Measurements from ENCODE around the gene TMEM245. TPM values are rescaled to one million over a fixed set of nuclear protein-coding genes. Genes with fewer than 3 reads are reported as not detected.
A peak's percentile ranks its signal among the peaks of the same experiment; 100 is the strongest.

Gene TMEM245
- total and polyA plus RNA-seq, 2 of the 13 experiments (the other 11 are each of a cell fraction or from before 2014, with no cell fraction given) = 53.5 to 55.4 TPM

DNA sequence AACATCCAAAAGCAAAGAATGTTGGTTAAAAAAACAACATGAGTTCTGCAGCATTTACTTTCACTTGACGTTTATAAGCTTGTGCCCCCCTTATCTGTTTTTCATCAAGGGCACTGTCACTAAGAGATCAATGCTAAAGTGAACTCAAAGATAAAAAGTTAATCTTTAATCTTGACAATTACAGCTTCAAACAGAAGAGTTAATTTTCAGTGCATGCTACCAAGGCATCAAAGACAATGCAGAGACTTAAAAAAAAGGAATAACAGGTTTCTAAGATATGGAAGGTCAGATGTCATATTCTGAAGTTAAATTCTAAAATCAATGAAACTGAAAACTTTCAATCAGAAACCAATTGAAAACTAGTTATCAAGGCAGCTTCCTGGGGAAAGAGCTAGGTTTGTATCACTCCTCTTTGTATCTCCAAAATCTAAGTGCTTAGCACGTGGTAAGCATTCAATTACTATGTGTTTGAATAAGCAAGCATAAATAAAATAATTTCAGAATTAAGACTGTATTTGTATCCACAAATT is 37.6 kb downstream of the TMEM245 start (continued):
- TF ChIP-seq LCORL (IDR thresholded peaks at IDR 0.05) = no peak
- TF ChIP-seq LCORL (CRISPR knock-in tag; IDR thresholded peaks at IDR 0.05) = peak; percentile 47; the same call in 1 of the 2 replicates
- peak; percentile 21; the same call in 1 of the 2 replicates for TF ChIP-seq SMAD3 (CRISPR knock-in tag; IDR thresholded peaks at IDR 0.05)
- TF ChIP-seq, protein P1, sequence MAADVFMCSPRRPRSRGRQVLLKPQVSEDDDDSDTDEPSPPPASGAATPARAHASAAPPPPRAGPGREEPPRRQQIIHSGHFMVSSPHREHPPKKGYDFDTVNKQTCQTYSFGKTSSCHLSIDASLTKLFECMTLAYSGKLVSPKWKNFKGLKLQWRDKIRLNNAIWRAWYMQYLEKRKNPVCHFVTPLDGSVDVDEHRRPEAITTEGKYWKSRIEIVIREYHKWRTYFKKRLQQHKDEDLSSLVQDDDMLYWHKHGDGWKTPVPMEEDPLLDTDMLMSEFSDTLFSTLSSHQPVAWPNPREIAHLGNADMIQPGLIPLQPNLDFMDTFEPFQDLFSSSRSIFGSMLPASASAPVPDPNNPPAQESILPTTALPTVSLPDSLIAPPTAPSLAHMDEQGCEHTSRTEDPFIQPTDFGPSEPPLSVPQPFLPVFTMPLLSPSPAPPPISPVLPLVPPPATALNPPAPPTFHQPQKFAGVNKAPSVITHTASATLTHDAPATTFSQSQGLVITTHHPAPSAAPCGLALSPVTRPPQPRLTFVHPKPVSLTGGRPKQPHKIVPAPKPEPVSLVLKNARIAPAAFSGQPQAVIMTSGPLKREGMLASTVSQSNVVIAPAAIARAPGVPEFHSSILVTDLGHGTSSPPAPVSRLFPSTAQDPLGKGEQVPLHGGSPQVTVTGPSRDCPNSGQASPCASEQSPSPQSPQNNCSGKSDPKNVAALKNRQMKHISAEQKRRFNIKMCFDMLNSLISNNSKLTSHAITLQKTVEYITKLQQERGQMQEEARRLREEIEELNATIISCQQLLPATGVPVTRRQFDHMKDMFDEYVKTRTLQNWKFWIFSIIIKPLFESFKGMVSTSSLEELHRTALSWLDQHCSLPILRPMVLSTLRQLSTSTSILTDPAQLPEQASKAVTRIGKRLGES (CRISPR knock-in tag; IDR thresholded peaks at IDR 0.05; ENCODE audit: borderline replicate concordance) = 0 out of 2 replicates have a peak, but pooled peaks have one; percentile 19
- no peak for TF ChIP-seq ZNF30 (CRISPR knock-in tag; IDR thresholded peaks at IDR 0.05)
- peak; percentile 91 for TF ChIP-seq SAP130 (CRISPR knock-in tag; IDR thresholded peaks at IDR 0.05; ENCODE audit: low read depth)
- TF ChIP-seq NFYB (CRISPR knock-in tag; IDR thresholded peaks at IDR 0.05) = no peak
- TF ChIP-seq NKX3-1 (CRISPR knock-in tag; IDR thresholded peaks at IDR 0.05) = peak; percentile 89
- TF ChIP-seq THAP11 (CRISPR knock-in tag; IDR thresholded peaks at IDR 0.05) = peak; percentile 61; the same call in 1 of the 2 replicates
- TF ChIP-seq ZNF747 (CRISPR knock-in tag; IDR thresholded peaks at IDR 0.05; ENCODE audit: borderline replicate concordance) = no peak
- TF ChIP-seq, protein P2, sequence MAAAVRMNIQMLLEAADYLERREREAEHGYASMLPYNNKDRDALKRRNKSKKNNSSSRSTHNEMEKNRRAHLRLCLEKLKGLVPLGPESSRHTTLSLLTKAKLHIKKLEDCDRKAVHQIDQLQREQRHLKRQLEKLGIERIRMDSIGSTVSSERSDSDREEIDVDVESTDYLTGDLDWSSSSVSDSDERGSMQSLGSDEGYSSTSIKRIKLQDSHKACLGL (CRISPR knock-in tag; IDR thresholded peaks at IDR 0.05) = no peak
- TF ChIP-seq ZMAT3 (CRISPR knock-in tag; conservative IDR thresholded peaks at IDR 0.05) = no peak
- TF ChIP-seq ZNF33A (CRISPR knock-in tag; IDR thresholded peaks at IDR 0.05; ENCODE audit: borderline replicate concordance) = peak; percentile 57; the same call in 1 of the 2 replicates
- TF ChIP-seq PITX1 (CRISPR knock-in tag; IDR thresholded peaks at IDR 0.05) = peak; percentile 98
- no peak for TF ChIP-seq ZNF781 (CRISPR knock-in tag; IDR thresholded peaks at IDR 0.05; ENCODE audit: borderline replicate concordance, not compliant biosample characterization)
- TF ChIP-seq U2AF1 (optimal IDR thresholded peaks at IDR 0.05; ENCODE audit: low read depth, low read length) = no peak
- TF ChIP-seq NFYC (CRISPR knock-in tag; IDR thresholded peaks at IDR 0.05) = no peak; the same call in 1 of the 2 replicates
- 0 out of 2 replicates have a peak, but pooled peaks have one; percentile 29 for TF ChIP-seq TP53 (CRISPR knock-in tag; conservative IDR thresholded peaks at IDR 0.05)
- peak; percentile 73; the same call in 1 of the 2 replicates for TF ChIP-seq HOXA5 (CRISPR knock-in tag; IDR thresholded peaks at IDR 0.05)
- peak; percentile 95 for TF ChIP-seq MBD4 (IDR thresholded peaks at IDR 0.05; ENCODE audit: borderline replicate concordance, low read length)
- TF ChIP-seq, protein P3, sequence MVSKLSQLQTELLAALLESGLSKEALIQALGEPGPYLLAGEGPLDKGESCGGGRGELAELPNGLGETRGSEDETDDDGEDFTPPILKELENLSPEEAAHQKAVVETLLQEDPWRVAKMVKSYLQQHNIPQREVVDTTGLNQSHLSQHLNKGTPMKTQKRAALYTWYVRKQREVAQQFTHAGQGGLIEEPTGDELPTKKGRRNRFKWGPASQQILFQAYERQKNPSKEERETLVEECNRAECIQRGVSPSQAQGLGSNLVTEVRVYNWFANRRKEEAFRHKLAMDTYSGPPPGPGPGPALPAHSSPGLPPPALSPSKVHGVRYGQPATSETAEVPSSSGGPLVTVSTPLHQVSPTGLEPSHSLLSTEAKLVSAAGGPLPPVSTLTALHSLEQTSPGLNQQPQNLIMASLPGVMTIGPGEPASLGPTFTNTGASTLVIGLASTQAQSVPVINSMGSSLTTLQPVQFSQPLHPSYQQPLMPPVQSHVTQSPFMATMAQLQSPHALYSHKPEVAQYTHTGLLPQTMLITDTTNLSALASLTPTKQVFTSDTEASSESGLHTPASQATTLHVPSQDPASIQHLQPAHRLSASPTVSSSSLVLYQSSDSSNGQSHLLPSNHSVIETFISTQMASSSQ (IDR thresholded peaks at IDR 0.05; ENCODE audit: low read depth) = peak; percentile 100
- TF ChIP-seq, protein P3 (CRISPR knock-in tag; IDR thresholded peaks at IDR 0.05; ENCODE audit: borderline replicate concordance) = peak; percentile 100
- peak; percentile 15; the same call in 1 of the 2 replicates for TF ChIP-seq STAG1 (CRISPR knock-in tag; IDR thresholded peaks at IDR 0.05)
- peak; percentile 86 for TF ChIP-seq SIX4 (CRISPR knock-in tag; IDR thresholded peaks at IDR 0.05)
- no peak for TF ChIP-seq ZNF292 (CRISPR knock-in tag; IDR thresholded peaks at IDR 0.05; ENCODE audit: borderline replicate concordance, low read depth)
- peak; percentile 58; the same call in 1 of the 2 replicates for TF ChIP-seq MIER2 (CRISPR knock-in tag; IDR thresholded peaks at IDR 0.05)

Measured in HepG2 (cell line).